NCI-H510A (cell line): ENCODE results near the gene BCL2.
"Not testable (repeated sequence)": the region's sequence is repeated elsewhere in the genome, so short reads cannot be mapped to it uniquely, and the experiment has no call there.

Experiments used
- DNase-seq: peaks from one replicate; lab custom pipeline; 2025; lab: John Stamatoyannopoulos, UW

The BCL2 gene

GRCh38 chr18:63234432-63234831 is 85.1 kb downstream of the BCL2 start:
- no peak for DNase-seq

GRCh38 chr18:63233334-63233733 is 86.2 kb downstream of the BCL2 start:
- no peak for DNase-seq

- DNase-seq = no peak
These were observed 86.7 kb downstream of the BCL2 start for GRCh38 chr18:63232826-63233225.

- no peak for DNase-seq
These were observed 89.6 kb downstream of the BCL2 start for GRCh38 chr18:63229971-63230370.

GRCh38 chr18:63225434-63225833 is 94.1 kb downstream of the BCL2 start:
- DNase-seq = no peak

- no peak for DNase-seq
These were observed 94.9 kb downstream of the BCL2 start for GRCh38 chr18:63224630-63225029.

- no peak for DNase-seq
These were observed 95.7 kb downstream of the BCL2 start for GRCh38 chr18:63223837-63224236.

GRCh38 chr18:63220903-63221302 is 98.7 kb downstream of the BCL2 start:
- DNase-seq = no peak

- no peak for DNase-seq
These were observed 101.1 kb downstream of the BCL2 start for GRCh38 chr18:63218472-63218871.

- DNase-seq = no peak
These were observed 102.9 kb downstream of the BCL2 start for GRCh38 chr18:63216516-63217311.

- no peak for DNase-seq
These were observed 105.5 kb downstream of the BCL2 start for GRCh38 chr18:63213936-63214671.

GRCh38 chr18:63213331-63213900 is 106.2 kb downstream of the BCL2 start:
- no peak for DNase-seq

GRCh38 chr18:63210521-63210920 is 109.0 kb downstream of the BCL2 start:
- DNase-seq = no peak

- DNase-seq = no peak
These were observed 110.9 kb downstream of the BCL2 start for GRCh38 chr18:63208676-63209075.

- DNase-seq = peak; percentile 54
These were observed 111.7 kb downstream of the BCL2 start for GRCh38 chr18:63207835-63208234.

- peak; percentile 92 for DNase-seq
These were observed 112.3 kb downstream of the BCL2 start for GRCh38 chr18:63207143-63207790.

GRCh38 chr18:63206433-63207142 is 113.0 kb downstream of the BCL2 start:
- DNase-seq = peak; percentile 59

- no peak for DNase-seq
These were observed 113.7 kb downstream of the BCL2 start for GRCh38 chr18:63205791-63206252.

- DNase-seq = no peak
These were observed 116.1 kb downstream of the BCL2 start for GRCh38 chr18:63203497-63203896.

- DNase-seq = no peak
These were observed 116.7 kb downstream of the BCL2 start for GRCh38 chr18:63202828-63203227.

GRCh38 chr18:63201456-63201855 is 118.1 kb downstream of the BCL2 start:
- DNase-seq = not testable (repeated sequence)

- DNase-seq = no peak
These were observed 119.8 kb downstream of the BCL2 start for GRCh38 chr18:63199743-63200241.
